ENCODE data around the gene TAF1A.
"Not testable (repeated sequence)": the region's sequence is repeated elsewhere in the genome, so short reads cannot be mapped to it uniquely, and the experiment has no call there.

Gene TAF1A

DNA sequence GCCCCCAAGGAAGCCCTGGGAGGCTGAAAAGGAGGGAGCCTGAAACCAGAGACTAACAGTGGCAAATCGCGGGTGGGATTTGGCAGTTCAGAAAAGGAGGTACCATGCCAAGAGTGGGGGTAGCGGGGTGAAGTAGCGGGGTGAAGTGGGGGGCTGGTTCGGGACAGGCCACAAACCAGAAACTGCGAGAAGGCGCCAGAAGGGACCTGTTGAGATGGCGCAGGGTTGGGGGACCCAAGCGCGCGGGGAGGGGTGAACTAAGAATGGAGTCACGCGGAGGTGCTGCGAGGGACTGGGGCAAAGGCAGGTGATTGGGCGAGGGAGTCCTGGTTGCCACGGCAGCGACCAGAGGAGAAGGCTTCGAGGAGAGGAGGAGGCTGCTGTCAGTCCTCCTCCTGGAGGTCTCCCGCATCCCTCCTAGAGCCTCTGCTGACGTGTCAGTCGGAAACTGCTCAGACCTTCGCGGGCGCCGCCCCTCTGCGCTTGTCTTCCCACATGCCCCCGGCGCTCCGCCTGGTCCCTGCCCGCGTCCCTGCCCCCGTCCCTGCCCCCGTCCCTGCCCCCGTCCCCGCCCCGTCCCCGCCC is 27.7 kb upstream of the TAF1A start:
- TF ChIP-seq, protein P1, sequence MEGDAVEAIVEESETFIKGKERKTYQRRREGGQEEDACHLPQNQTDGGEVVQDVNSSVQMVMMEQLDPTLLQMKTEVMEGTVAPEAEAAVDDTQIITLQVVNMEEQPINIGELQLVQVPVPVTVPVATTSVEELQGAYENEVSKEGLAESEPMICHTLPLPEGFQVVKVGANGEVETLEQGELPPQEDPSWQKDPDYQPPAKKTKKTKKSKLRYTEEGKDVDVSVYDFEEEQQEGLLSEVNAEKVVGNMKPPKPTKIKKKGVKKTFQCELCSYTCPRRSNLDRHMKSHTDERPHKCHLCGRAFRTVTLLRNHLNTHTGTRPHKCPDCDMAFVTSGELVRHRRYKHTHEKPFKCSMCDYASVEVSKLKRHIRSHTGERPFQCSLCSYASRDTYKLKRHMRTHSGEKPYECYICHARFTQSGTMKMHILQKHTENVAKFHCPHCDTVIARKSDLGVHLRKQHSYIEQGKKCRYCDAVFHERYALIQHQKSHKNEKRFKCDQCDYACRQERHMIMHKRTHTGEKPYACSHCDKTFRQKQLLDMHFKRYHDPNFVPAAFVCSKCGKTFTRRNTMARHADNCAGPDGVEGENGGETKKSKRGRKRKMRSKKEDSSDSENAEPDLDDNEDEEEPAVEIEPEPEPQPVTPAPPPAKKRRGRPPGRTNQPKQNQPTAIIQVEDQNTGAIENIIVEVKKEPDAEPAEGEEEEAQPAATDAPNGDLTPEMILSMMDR (IDR thresholded peaks at IDR 0.05; ENCODE audit: low read depth, low read length) = no peak

DNA sequence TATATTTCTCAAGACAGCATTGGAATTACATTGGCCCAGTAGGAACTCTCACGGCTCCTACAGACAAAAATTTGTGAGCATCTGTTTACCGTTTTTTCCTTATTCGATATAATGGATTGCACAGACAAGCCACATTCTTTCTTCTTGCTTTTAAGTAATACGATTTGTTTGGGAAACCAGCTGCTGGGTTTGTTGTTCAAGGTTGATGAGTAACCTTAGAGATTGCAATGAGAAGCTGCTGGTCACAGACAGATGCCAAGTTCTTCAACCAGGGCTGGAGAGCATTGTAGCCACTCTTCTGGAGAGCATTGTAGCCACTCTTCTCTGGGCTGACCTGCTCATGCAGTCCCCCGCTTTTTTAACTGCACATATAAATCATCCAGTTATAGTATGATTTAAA is 26.8 kb upstream of the TAF1A start:
- H3K4me3 ChIP-seq (ENCODE audit: low read depth, low read length) = no peak overlapping the region
- TF ChIP-seq, protein P1 (IDR thresholded peaks at IDR 0.05; ENCODE audit: low read depth, low read length) = no peak

More for the DNA sequence above, 27.7 kb upstream of the TAF1A start:
- H3K4me3 ChIP-seq (ENCODE audit: low read depth, low read length) = peak overlapping the region; percentile 55

- H3K4me3 ChIP-seq (ENCODE audit: low read depth, low read length) = no peak overlapping the region
- TF ChIP-seq, protein P1 (IDR thresholded peaks at IDR 0.05; ENCODE audit: low read depth, low read length) = no peak
Observed at GRCh38 chr1:222613627-222614026, 23.9 kb upstream of the TAF1A start.

- H3K4me3 ChIP-seq (ENCODE audit: low read depth, low read length) = no peak overlapping the region
- TF ChIP-seq, protein P1 (IDR thresholded peaks at IDR 0.05; ENCODE audit: low read depth, low read length) = no peak
Observed at GRCh38 chr1:222610728-222611127, 21.0 kb upstream of the TAF1A start.

DNA sequence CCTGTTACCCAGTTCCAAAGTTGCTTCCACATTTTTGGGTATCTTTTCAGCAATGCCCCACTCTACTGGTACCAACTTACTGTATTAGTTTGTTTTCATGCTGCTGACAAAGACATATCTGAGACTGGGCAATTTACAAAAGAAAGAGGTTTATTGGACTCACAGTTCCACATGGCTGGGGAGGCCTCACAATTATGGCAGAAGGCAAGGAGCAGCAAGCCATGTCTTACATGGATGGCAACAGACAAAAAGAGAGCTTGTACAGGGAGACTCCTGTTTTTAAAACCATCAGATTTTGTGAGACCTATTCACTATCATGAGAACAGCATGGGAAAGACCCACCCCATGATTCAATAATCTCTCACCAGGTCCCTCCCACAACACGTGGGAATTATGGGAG is 19.4 kb upstream of the TAF1A start:
- not testable (repeated sequence) for H3K4me3 ChIP-seq (ENCODE audit: low read depth, low read length)

- no peak overlapping the region for H3K4me3 ChIP-seq (ENCODE audit: low read depth, low read length)
- TF ChIP-seq, protein P1 (IDR thresholded peaks at IDR 0.05; ENCODE audit: low read depth, low read length) = no peak
Observed at GRCh38 chr1:222606757-222607156, 17.0 kb upstream of the TAF1A start.

- TF ChIP-seq, protein P1 (IDR thresholded peaks at IDR 0.05; ENCODE audit: low read depth, low read length) = no peak
- H3K4me3 ChIP-seq (ENCODE audit: low read depth, low read length) = no peak overlapping the region
Observed at GRCh38 chr1:222601257-222601656, 11.5 kb upstream of the TAF1A start.

GRCh38 chr1:222600281-222600680 is 10.5 kb upstream of the TAF1A start:
- TF ChIP-seq, protein P1 (IDR thresholded peaks at IDR 0.05; ENCODE audit: low read depth, low read length) = no peak
- no peak overlapping the region for H3K4me3 ChIP-seq (ENCODE audit: low read depth, low read length)
